H9 (cell line): ENCODE measurements around the gene LDLRAD4. TPM values are rescaled to one million over a fixed set of nuclear protein-coding genes. Genes with fewer than 3 reads are reported as not detected.

ENCODE experiments used
- DNase-seq: peaks from one replicate; pipeline ENCODE4 v3.0.0-alpha.2; 2017
- H2AFZ ChIP-seq: one replicate; pipeline ENCODE4 v1.6.1; 2013; ENCODE audit warnings: mild to moderate bottlenecking, low read length, control low read depth, moderate library complexity
- H2AK5ac ChIP-seq: 2 replicates; pipeline ENCODE4 v1.6.1; 2013; ENCODE audit warnings: low read length, control low read depth, mixed read lengths; ENCODE audit not compliant: insufficient read length
- H2BK120ac ChIP-seq: one replicate; pipeline ENCODE4 v1.6.1; 2013; ENCODE audit warnings: low read depth, mild to moderate bottlenecking, low read length, control low read depth, inconsistent platforms; ENCODE audit not compliant: poor library complexity, severe bottlenecking
- H2BK12ac ChIP-seq: 2 replicates; pipeline ENCODE4 v1.6.1; 2013; ENCODE audit warnings: low read length, control low read depth, mixed read lengths, low read depth; ENCODE audit not compliant: insufficient read length
- H2BK15ac ChIP-seq: 2 replicates; pipeline ENCODE4 v1.6.1; 2013; ENCODE audit warnings: low read depth, low read length, control low read depth
- H2BK20ac ChIP-seq: one replicate; pipeline ENCODE4 v1.6.1; 2013; ENCODE audit warnings: low read depth, mild to moderate bottlenecking, low read length, control low read depth, inconsistent platforms; ENCODE audit not compliant: poor library complexity, severe bottlenecking
- H2BK5ac ChIP-seq: 2 replicates; pipeline ENCODE4 v1.6.1; 2013; ENCODE audit warnings: low read length, control low read depth, mixed read lengths; ENCODE audit not compliant: insufficient read length
- H3K14ac ChIP-seq: 2 replicates; pipeline ENCODE4 v1.6.1; 2013; ENCODE audit warnings: low read length, control low read depth; ENCODE audit not compliant: insufficient read depth
- H3K18ac ChIP-seq: 2 replicates; pipeline ENCODE4 v1.6.1; 2013; ENCODE audit warnings: low read depth, mild to moderate bottlenecking, mixed read lengths, low read length, control low read depth; ENCODE audit not compliant: insufficient read length
- H3K23ac ChIP-seq: 2 replicates; pipeline ENCODE4 v1.6.1; 2013; ENCODE audit warnings: low read length, control low read depth, mixed read lengths, low read depth; ENCODE audit not compliant: insufficient read length
- H3K23me2 ChIP-seq: 2 replicates; pipeline ENCODE4 v1.6.1; 2013; ENCODE audit warnings: low read depth, mild to moderate bottlenecking, mixed read lengths, low read length, control low read depth; ENCODE audit not compliant: insufficient read length, poor library complexity, severe bottlenecking
- H3K27ac ChIP-seq: 2 replicates; pipeline ENCODE4 v1.5.1; 2013; ENCODE audit warnings: low read length, control low read depth, mixed read lengths, low read depth; ENCODE audit not compliant: insufficient read length
- H3K27me3 ChIP-seq: 2 replicates; pipeline ENCODE4 v1.6.1; 2013; ENCODE audit warnings: low read length, control low read depth, inconsistent platforms; ENCODE audit not compliant: insufficient read depth
- H3K4ac ChIP-seq: 2 replicates; pipeline ENCODE4 v1.6.1; 2013; ENCODE audit warnings: low read depth, mild to moderate bottlenecking, control low read depth, inconsistent platforms, low read length, moderate library complexity
- H3K4me1 ChIP-seq: 2 replicates; pipeline ENCODE4 v1.6.1; 2013; ENCODE audit warnings: low read length, control low read depth, inconsistent platforms; ENCODE audit not compliant: insufficient read depth
- H3K4me2 ChIP-seq: 2 replicates; pipeline ENCODE4 v1.6.1; 2013; ENCODE audit warnings: low read length, control low read depth, mixed read lengths; ENCODE audit not compliant: insufficient read length, insufficient read depth
- H3K56ac ChIP-seq: 2 replicates; pipeline ENCODE4 v1.6.1; 2013; ENCODE audit warnings: low read depth, mild to moderate bottlenecking, mixed read lengths, low read length, control low read depth; ENCODE audit not compliant: insufficient read length
- H3K79me1 ChIP-seq: 2 replicates; pipeline ENCODE4 v1.6.1; 2013; ENCODE audit warnings: low read depth, mild to moderate bottlenecking, moderate library complexity, low read length, control low read depth, inconsistent platforms; ENCODE audit not compliant: insufficient read depth, poor library complexity, severe bottlenecking
- H3K79me2 ChIP-seq: 2 replicates; pipeline ENCODE4 v1.6.1; 2013; ENCODE audit warnings: low read length, control low read depth, inconsistent platforms; ENCODE audit not compliant: insufficient read depth
- H3K9ac ChIP-seq: 2 replicates; pipeline ENCODE4 v1.6.1; 2013; ENCODE audit warnings: low read length, control low read depth, mixed read lengths; ENCODE audit not compliant: insufficient read length; ENCODE audit errors: extremely low read depth
- H3K9me3 ChIP-seq: one replicate; pipeline ENCODE4 v1.6.1; 2013; ENCODE audit warnings: low read depth, low read length, inconsistent platforms; ENCODE audit not compliant: control insufficient read depth
- H3T11ph ChIP-seq: one replicate; pipeline ENCODE4 v1.6.1; 2013; ENCODE audit warnings: mild to moderate bottlenecking, low read length, control low read depth, inconsistent platforms
- H4K20me1 ChIP-seq: one replicate; pipeline ENCODE4 v1.6.1; 2013; ENCODE audit not compliant: control insufficient read depth, insufficient read length, insufficient read depth
- H4K5ac ChIP-seq: 2 replicates; pipeline ENCODE4 v1.6.1; 2013; ENCODE audit warnings: low read depth, mild to moderate bottlenecking, mixed read lengths, low read length, control low read depth; ENCODE audit not compliant: insufficient read length
- H4K8ac ChIP-seq: replicated peaks from 2 replicates; pipeline ENCODE4 v1.6.1; 2013; ENCODE audit warnings: low read length, control low read depth, mixed read lengths, low read depth; ENCODE audit not compliant: insufficient read length
- H4K91ac ChIP-seq: 2 replicates; pipeline ENCODE4 v1.6.1; 2013; ENCODE audit warnings: low read depth, mild to moderate bottlenecking, moderate library complexity, mixed read lengths, low read length, control low read depth; ENCODE audit not compliant: insufficient read length
- H3K27ac Mint-ChIP-seq, 3 experiments: 2 replicates in 2 of 3; 3 replicates in 1 of 3; pipeline ENCODE4 v1.8.0; 2020 to 2021; ENCODE audit warnings: mixed read lengths in 3 of 3, mild to moderate bottlenecking in 1 of 3, moderate library complexity in 1 of 3
- H3K27me3 Mint-ChIP-seq: 2 replicates; pipeline ENCODE4 v1.8.0; 2021; ENCODE audit warnings: low read depth, mild to moderate bottlenecking, moderate library complexity, mixed read lengths
- H3K36me3 Mint-ChIP-seq, 3 experiments: 2 replicates in 2 of 3; 3 replicates in 1 of 3; pipeline ENCODE4 v1.8.0; 2020 to 2021; ENCODE audit warnings: low read depth in 3 of 3, mixed read lengths in 3 of 3; ENCODE audit not compliant: insufficient read depth in 1 of 3
- H3K4me1 Mint-ChIP-seq, 2 experiments: 2 replicates each; pipeline ENCODE4 v1.8.0; 2020; ENCODE audit warnings: mixed read lengths in 2 of 2
- H3K4me3 Mint-ChIP-seq, 2 experiments: 2 replicates in 1 of 2; 3 replicates in 1 of 2; pipeline ENCODE4 v1.8.0; 2020 to 2021; ENCODE audit warnings: mild to moderate bottlenecking in 2 of 2, mixed read lengths in 2 of 2, moderate library complexity in 1 of 2
- H3K9me3 Mint-ChIP-seq, 2 experiments: 2 replicates in 1 of 2; 3 replicates in 1 of 2; pipeline ENCODE4 v1.8.0; 2020; ENCODE audit warnings: mild to moderate bottlenecking in 2 of 2, mixed read lengths in 2 of 2, moderate library complexity in 1 of 2
- CTCF ChIP-seq: fragments of 200-600 bp; sonication (generic); conservative IDR thresholded peaks from 3 replicates; pipeline ENCODE4 v1.8.0; 2021; ENCODE audit warnings: antibody characterized with exemption, mild to moderate bottlenecking
- WGBS: extraction: QIAGEN DNeasy Blood & Tissue Kit; methylation state at CpG from one replicate; pipeline ENCODE4 v1.1.7; 2013; ENCODE audit warnings: missing lambda C conversion rate, low lambda C conversion rate, mixed read lengths; ENCODE audit not compliant: insufficient read length; ENCODE audit errors: extremely low coverage; 5-methylcytosine and 5-hydroxymethylcytosine counted together
- total RNA-seq: library from RNA; stranded (reverse); gene quantifications from 2 replicates; pipeline ENCODE4 v1.2.1, GENCODE V29; 2021

The LDLRAD4 gene
- total RNA-seq, 1 experiment from 2014 or later: 3.9 TPM

DNA sequence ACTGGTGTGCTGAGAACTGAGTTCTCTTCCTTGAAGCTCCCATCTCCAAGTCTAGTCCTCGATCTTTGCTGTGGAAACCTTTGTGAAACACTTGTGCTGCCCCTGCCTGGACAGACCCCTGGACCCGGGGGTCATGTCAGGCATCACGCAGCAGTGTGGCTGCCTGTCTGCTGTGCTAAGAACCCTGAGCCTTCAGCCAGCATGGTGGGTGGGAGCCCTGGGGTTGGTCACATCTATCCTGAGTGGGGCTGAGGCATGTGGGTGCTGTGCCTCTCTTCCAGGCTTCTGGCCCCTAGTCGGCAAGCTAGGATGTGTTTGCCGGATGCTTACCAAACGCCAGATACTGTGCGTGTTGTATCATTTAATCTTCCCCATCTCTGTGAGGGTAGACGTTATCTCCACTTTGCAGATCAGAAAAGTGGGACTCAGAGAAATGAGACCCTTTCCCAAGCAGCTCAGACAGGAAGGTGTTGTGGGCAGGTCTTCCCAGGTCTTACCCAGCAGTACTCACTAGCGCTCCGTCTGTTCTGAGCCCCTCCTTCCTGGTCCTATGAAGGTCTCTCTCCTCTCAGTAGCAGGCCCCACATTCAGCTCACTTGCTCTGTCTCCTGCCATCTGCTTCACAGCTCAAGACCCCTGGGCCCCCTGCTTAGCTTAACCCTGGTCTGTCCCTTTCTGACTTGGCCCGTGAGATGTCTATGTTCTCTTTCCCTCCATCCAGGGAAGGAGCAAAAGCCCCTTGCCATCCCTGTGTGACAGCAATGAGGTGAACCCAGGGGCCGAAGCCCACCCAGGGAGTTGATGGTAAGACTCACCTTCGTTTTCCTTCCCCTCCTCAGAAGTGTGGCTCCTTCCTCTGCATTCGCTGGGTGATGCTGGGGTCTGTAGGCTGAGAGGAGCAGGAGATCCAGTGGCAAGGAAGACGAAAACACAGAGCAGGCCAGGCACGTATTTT, 265.0 kb downstream of the LDLRAD4 start:
- no peak overlapping the region for H3K14ac ChIP-seq
- no peak overlapping the region for H3K18ac ChIP-seq
- no peak overlapping the region for H4K91ac ChIP-seq
- no peak overlapping the region for H2BK20ac ChIP-seq
- Mint-ChIP-seq H3K27me3 (peaks cover 16% of the 10 kb centered on the region), H3K36me3 (peaks cover 0 to 6% (median 0%) of the 10 kb centered on the region in 3 experiments; a peak in 2 of 7 replicates), H3K9me3 (peaks cover 0 to 4% of the 10 kb centered on the region in 2 experiments; a peak in 3 of 5 replicates), H3K27ac (peak overlapping the region in 2 of 3 experiments; percentile 49 to 87; a peak in 4 of 7 replicates), H3K4me1 (peaks cover 10 to 32% of the 10 kb centered on the region in 2 experiments), H3K4me3 (no peak overlapping the region)
- no peak overlapping the region for H4K5ac ChIP-seq
- no peak overlapping the region for H3K23ac ChIP-seq
- no peak overlapping the region for H2AK5ac ChIP-seq
- H2BK120ac ChIP-seq: no peak overlapping the region
- H3K79me1 ChIP-seq: no peaks in the 10 kb centered on the region
- no peak overlapping the region for H3T11ph ChIP-seq
- H3K79me2 ChIP-seq: no peaks in the 10 kb centered on the region
- peaks cover 6% of the 10 kb centered on the region; the same call in 1 of the 2 replicates for H3K4me1 ChIP-seq
- no peak overlapping the region for H3K27ac ChIP-seq
- H3K23me2 ChIP-seq: no peaks in the 10 kb centered on the region
- H3K9me3 ChIP-seq: no peaks in the 10 kb centered on the region
- no peak overlapping the region for H3K9ac ChIP-seq
- no peak overlapping the region for H2AFZ ChIP-seq
- WGBS: no CpG with 5 or more reads among the region's 16 CpGs
- DNase-seq: no peak
- H3K27me3 ChIP-seq: no peaks in the 10 kb centered on the region
- H4K20me1 ChIP-seq: no peaks in the 10 kb centered on the region
- H4K8ac ChIP-seq: no peak overlapping the region
- no peak overlapping the region for H2BK5ac ChIP-seq
- no peak overlapping the region for H3K4me2 ChIP-seq
- TF ChIP-seq CTCF: no peak
- H3K56ac ChIP-seq: no peak overlapping the region
- H2BK15ac ChIP-seq: no peak overlapping the region
- H3K4ac ChIP-seq: no peak overlapping the region
- no peak overlapping the region for H2BK12ac ChIP-seq
